Measurements from ENCODE around the gene AGO1.

Gene AGO1

DNA sequence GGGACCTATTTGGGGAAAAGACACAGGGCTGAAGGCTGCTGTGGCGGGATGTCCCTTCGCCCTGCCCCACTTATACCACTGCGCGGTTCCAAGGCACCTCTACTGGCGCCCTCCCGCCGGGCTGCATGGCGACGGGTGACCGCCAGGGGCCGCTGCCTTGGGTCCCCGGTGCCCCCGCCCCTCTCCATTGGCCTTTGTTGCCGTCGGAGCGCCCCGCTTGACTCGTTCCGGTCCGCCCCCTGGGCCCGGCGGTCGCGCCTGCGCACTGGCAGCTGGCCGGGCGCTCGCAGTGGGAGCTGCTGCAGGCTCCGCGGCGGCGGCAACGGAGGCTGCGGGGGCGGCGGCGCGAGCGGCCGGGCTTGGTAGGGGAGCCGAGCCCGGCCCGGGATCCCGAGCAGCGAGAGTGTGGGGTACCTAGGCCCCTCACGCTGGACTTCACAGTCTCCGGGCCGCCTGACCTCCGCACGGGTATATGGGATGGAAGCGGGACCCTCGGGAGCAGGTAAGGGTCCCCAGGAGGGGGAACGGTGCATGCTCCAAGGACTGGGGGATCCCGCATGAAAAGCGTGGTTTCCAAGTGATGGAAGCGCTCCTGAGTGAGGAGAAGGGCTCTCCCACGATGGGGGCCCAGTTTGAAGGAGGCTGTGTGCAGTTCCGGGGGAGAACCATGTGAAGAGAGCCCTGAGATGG is at the start of gene AGO1:
TSS of gene AGO1 (plus strand) at position 265 of the 690 bp plus-strand sequence. CDS start at position 478, 213 bp downstream.
- peak; percentile 93 to 94 for DNase-seq (ENCODE audit: low read depth in 2 of 2)

DNA sequence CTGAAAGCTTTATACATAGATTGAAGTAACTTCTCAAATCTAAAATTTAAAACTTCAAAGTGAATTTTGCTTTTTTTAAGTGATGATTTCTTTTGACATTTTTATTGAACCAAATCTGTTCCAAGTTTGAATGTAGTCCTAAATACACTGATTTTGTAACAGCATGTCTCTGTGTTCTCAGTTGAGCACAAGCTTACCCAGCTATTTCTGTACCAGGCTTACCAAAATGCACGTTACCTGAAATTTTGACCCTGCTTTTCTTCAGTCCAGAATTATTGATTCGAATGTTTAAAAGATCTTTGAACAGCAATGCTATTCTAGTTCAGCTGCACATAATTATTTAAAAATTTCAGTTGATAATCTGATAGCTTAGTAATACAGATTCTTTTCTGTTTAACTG is 49.6 kb upstream of the AGO1 start:
- DNase-seq (ENCODE audit: low read depth in 2 of 2) = no peak

DNA sequence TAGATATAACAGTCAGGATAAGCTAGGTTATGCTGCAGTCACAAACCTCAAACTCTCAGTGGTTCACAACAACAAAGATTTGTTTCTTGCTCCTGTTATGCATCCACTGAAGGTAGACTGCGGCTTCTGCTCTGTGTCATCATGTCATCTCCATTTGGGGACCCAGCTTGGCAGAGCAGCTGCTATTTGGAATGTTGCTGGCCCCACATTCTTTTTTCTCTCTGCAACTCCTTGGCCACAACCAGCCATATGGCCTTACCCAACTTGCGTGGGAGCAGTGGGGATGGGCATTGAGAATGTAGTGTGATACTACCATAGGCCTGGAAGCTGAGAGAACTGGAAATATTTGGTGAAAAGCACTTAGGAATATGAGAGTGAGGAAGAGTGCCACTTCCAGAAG is 48.8 kb upstream of the AGO1 start:
- DNase-seq (ENCODE audit: low read depth in 2 of 2) = no peak

DNA sequence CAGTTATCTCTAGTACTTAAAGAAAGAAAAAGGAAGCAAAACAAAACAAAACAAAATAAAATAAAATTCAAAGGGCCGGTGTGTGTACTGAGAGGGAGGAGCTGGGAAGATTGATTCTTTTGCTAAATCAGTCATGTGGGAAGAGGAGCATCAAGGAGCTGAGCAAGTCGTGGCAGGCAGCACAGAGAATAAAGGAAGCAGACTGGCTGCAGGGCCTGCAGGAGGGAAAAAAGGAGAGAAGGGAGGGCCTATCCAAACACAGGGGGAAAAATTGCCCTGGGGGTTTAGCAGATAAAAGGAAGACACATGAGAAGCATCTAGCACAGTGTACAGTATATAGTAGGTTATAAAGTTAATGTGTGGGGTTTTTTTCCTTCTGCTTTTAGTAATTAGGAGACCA is 47.6 kb upstream of the AGO1 start:
- DNase-seq (ENCODE audit: low read depth in 2 of 2) = no peak

DNA sequence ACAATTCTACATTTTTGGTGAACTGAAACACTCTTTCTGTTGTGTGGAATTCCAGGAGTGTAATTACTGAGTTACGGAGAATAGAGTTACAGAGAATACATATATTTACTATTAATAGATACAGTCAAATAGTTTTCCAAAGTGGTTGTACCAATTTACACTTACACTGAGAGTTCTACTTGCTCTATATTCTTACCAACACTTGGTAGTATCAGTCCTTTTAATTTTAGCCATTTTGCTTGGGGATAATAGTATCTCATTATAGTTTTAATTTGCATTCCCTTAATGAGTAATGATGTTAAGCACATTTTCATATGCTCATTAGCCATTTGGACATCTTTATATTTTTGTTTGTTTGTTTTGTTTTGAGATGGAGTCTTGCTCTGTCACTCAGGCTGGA is 46.3 kb upstream of the AGO1 start:
- DNase-seq (ENCODE audit: low read depth in 2 of 2) = no peak

DNA sequence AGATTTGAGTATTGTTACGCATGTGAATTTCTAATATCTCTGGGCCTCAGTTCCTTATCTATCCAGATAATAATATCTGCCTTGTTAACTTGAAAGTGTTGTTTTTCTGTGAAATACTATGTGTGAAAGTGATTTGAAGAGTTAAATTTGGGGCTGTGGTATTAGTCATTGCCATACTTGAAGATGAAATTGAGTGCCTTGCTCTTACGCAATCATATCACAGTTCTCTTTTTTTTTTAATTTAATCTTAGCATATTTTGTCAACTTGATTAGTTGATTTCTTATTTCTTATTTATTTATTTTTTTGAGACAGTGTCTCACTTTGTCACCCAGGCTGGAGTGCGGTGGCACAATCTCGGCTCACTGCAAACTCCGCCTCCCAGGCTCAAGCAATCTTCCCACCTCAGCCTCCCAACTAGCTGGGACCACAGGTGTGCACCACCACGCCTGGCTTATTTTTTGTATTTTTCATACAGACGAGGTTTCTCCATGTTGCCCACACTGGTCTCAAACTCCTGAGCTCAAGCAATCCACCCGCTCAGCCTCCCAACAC is 44.2 kb upstream of the AGO1 start:
- no peak for DNase-seq (ENCODE audit: low read depth in 2 of 2)

DNA sequence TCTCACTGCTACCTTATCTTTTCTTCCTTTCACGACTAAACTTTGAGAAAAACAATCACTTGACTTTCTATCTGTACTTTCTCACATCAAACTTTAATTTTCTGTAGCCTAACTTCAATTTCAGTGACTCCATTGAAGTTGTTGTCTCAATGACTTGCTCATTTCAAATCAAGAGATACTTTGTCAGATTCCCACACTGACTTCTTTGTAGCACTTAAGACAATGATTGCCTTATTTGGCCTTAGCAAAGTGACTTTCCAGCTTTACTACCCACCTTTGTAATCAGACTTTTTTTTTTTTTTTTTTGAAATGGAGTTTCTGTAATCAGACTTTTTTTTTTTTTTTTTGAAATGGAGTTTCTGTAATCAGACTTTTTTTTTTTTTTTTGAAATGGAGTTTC is 38.2 kb upstream of the AGO1 start:
- DNase-seq (ENCODE audit: low read depth in 2 of 2) = no peak

DNA sequence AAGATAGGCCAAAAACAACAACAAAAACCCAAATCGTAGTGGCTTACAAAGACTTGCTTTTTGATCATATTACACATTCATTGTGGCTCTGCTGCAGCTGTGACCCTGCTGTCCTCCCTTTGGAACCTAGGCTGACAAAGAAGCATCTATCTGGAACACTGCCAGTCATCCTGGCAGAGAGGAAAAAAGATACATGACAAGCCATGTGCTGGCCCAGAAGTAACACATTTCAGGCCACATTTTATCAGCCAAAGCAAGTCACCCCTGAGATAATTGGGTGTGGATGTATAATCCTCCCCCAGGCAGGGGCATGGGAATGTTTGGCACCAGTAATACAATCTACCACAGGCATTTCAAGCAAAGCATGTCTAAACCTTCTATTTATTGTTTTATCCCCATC is 37.2 kb upstream of the AGO1 start:
- no peak for DNase-seq (ENCODE audit: low read depth in 2 of 2)

DNA sequence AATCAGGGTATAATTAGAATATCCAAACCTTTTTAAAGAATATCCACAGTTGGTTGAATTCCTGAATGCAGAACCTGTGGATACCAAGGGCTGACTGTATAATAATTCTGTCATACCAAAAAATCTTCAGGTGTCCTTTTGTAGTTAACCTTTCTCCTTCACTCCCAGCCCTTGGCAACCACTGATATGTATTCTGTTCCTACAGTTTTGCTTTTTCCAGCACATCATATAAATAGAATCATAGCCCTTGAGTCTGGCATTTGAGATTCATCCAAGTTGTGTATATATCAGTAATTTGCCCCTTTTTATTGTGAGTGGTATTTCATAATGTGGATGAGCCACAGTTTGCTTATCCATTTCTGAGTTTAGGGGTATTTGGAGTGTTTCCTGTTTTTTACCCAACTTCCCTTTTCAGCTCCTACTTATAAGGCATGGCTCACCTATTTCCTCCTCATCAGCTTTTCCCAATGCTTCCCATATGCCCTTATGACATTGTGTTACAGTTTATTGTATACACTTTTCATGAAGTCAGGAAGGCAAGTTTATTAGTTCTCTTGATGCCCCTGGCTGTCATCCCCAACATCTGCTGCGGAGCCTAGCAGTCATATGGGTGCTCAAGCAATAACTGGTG is 35.0 kb upstream of the AGO1 start:
- no peak for DNase-seq (ENCODE audit: low read depth in 2 of 2)

DNA sequence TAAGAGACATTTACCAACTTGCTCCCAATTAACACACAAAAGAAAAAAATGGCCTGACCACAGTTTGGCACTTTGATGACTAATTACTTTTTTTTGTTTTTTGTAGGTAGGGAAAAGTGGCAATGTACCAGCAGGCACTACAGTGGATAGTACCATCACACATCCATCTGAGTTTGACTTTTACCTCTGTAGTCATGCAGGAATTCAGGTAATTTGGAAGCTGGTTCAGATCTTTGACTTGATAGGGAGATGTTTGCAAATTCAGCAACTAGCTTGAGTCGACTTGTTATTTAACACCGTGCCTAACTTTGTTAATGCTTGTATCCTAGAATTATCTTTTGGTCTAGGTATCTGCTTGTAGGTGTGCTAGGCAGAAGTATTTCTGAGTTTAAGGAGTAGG is 33.0 kb upstream of the AGO1 start:
- no peak for DNase-seq (ENCODE audit: low read depth in 2 of 2)

DNA sequence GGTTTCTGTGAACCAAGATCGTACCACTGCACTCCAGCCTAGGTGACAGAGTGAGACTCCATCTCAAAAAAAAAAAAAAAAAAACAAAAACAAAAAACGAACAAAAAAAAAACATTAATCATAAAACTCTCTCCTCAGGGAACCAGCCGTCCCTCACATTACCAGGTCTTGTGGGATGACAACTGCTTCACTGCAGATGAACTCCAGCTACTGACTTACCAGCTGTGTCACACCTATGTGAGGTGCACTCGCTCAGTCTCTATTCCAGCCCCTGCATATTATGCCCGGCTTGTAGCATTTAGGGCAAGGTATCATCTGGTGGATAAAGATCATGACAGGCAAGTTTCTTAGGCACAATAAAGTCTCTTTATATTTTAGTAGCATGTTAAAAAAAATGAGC is 32.3 kb upstream of the AGO1 start:
- no peak for DNase-seq (ENCODE audit: low read depth in 2 of 2)

DNA sequence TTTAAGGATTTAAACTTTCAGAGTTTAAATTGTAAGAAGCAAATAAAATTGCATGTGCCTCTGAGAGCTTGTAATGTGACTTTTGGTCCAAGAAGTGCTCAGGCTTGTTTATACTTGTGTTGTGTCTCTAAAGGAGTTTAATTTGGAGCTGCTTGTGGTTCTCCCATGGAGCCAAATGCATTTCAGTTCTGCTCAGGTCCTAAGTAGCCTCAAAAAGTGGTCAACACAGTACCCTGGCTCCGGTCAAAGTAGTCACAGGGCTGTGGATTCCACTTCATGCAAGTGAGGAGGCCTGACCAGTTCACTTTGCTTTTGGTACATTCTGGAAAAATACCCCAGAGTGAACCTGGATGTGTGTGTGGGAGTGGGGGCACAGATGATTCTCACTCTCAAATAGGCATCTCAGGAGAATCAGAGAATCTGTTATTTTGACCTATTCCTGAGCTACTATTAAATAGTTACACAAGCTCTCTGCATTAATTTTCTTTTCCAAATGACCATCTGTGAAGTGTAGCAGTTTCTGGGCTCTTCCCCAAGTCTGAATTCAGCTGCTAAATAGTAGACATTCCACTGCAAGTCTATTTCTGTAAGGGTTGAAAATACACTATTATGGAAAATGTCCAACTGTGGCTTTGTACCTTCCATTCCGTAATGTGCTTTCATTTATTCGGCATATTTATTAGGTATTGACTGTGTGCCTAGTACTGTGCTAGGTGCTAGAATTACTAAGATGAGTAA is 31.7 kb upstream of the AGO1 start:
- DNase-seq (ENCODE audit: low read depth in 2 of 2) = no peak

DNA sequence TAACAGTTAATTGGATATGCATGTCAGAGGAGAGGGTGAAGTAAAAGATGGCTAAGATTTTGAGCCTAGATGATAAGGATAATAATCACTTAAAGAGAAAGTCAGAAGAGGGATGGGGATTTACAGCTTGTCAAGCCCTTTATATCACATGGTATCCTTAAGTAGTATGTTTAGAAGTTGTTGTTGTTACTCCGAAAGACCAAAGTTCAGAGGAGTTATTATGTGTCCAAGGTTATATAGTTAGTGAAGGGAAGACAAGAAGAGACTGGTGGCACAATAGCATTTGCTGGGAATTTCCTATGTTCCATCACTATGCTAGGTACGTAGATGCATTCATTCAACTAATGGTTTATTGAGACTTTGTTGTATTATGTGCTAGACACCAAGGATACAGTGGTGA is 30.8 kb upstream of the AGO1 start:
- DNase-seq (ENCODE audit: low read depth in 2 of 2) = no peak

DNA sequence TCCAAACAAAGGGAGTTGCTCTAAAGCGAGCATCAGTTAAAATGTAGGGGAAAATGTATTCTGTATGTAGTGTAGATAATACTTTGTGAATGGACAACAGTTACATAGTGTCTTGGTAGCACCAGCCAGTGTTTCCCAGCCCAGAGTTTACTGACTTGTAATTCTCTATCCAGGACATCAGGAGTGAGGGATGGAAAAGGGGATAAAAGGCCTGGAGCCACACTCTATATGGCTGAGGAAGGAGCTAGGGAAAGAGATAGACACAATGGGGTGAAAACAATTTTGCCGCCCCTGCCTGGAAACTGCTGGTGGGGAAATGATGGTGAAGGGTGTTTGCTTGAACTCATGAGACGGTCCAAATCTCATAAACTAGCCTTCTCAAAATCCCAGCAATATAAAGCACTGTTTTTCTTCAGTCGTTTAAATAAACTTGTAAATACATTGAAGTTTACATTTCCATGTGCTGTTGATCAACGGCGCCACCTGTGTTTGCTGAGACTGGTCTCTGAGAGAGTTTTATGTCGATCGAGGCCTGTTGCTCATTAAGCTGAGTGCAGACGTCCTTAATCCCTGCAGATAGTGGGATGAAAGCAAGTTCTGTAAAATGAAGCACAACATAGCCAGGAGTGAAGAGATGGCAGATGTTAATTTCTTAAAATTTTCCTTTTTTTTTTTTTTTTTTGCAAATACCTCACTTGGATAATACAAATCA is 27.9 kb upstream of the AGO1 start:
- no peak for DNase-seq (ENCODE audit: low read depth in 2 of 2)

DNA sequence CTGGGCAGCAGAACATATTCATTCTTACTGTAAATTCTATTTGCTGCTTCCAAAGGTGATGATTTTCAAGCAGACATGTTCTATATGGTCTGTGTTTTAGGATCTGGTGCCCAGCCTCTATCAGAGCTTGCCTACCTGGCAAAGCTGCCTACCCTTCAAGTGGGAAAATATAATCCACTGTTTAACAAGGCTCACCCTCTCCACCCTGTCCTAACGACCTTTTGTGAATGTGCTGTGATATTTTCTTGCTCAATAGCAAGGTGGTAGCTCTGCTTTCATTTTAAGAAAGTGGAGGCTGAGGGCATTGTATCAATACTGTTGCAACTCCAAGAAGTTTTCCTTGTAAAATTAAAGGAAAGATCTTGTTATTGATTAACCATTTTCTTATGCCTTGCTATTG is 26.0 kb upstream of the AGO1 start:
- DNase-seq (ENCODE audit: low read depth in 2 of 2) = no peak

DNA sequence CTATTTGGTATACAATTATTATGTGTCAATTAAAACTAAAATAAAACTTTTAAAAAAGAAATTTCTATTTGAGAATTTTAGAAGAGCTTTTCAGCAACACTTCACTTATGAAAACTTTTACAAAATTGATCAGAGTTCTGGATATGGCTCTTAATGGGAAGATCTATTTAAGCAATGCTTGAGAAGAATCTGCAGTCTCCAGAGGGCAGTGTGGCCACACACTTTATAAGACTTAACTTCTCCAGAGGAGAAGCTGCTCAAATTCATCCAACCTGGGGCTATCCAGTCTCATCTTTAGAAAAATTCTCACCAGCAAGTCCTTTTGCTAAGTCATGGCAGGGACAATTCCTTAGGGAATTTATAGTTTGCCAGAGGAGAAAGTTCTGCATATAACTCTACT is 25.2 kb upstream of the AGO1 start:
- DNase-seq (ENCODE audit: low read depth in 2 of 2) = no peak

DNA sequence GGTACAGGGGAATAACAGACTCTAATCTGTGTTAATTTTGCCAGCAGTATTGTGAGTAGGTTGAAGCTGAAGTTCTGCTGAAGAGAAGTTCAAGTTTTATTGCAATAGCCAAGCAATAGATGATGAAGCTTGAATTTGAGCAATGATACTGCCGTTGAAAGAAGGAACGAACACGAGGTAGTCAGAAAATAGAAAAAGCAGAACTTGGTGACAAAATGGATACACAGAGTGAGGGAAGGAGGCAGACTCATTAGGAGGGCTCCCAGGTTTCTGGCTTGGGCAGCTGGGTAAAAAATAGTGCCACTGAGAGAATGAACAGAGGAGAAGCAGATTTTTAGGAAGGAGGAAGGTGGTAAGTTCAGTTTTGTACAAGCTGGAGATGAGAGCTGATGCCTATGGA is 22.3 kb upstream of the AGO1 start:
- no peak for DNase-seq (ENCODE audit: low read depth in 2 of 2)

DNA sequence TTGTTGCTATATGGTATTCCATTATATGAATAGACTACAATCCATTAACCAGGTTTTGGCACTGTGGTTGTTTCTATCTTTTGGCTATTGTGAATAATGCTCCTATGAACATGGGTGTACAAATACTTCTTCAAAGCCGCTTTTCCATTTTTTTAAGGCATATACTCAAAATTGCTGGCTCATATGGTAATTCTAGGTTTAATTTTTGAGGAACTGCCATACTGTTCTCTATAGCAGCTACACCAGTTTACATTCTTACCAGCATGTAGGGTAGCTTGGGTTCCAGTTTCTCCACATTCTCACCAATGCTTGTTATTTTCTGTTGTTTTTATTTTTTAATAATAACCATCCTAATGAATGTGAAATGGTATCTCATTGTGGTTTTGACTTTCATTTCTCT is 19.9 kb upstream of the AGO1 start:
- DNase-seq (ENCODE audit: low read depth in 2 of 2) = no peak

DNA sequence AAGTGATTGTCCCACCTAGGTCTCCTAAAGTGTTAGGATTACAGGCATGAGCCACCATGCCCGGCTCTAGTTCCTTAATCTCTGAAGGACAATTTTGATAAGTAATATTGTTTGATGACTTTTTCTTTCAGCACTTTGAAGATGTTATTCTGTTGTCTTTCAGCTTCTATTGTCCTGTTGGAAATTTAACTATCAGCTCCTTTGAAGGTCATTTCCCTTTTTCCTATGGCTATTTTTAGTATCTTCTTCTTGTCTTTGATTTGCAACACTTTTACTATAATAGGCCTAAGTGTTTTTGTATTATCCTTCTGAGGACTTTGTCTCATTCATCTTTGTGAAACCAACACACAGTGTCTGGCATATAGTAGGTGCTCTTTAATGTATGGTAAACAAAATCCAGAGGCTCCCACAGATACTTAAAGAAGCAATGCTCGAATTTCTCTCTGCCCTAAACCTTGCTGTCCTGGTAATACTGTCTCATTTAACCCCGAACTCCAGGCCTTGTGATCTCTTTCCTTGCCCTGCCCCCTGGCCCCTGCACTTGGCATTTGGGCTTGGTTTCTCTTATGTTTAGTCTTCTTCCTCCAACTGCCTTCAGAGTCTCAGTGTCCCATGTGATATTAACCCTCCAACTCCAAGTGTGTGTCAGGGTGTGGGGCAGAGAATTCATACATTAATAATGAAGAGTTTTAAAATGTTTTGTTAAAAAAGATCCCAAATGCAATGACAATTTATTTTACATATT is 19.0 kb upstream of the AGO1 start:
- no peak for DNase-seq (ENCODE audit: low read depth in 2 of 2)

DNA sequence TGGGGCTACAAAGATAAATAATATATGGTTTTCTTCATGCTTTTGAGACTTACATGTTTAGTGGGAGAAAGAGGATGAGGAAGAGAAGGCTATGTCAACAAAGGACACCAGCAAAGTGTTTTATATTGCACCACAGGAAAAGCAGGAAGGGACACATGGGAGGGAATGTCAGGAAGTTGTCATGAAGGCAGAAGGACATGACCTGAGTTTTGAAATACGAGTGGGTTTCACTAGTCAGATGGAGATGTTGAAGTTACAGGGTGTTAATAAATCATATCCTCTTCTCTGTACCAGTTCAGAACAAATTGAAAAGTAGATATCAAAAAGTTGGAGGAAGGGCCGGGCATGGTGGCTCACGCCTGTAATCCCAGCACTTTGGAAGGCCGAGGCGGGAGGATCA is 18.2 kb upstream of the AGO1 start:
- no peak for DNase-seq (ENCODE audit: low read depth in 2 of 2)

DNA sequence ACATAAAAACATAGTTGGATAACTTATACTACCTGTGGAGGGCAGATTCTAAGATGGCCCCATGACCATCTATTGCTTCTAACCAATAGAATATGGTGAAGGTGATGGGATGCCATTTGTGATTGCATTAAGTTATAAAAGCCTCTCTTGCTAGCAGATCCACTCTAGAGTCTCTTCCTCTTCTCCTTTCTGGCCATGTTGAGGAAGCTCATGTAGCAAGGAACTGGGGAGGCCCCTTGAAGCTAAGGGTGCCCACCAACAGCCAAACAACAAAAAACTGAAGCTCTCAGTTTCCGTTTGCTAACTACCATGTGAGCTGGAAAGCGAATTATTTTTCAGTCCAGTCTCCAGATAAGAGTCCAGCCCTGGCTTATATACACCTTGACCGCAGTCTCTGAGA is 16.0 kb upstream of the AGO1 start:
- DNase-seq (ENCODE audit: low read depth in 2 of 2) = no peak
